K562 treated with DMSO at 1 percent for 12 hours (cell line): Measurements from ENCODE around the gene LRR1. TPM values are rescaled to one million over a fixed set of nuclear protein-coding genes. Genes with fewer than 3 reads are reported as not detected.

ENCODE experiments used
- total RNA-seq: library from RNA; unstranded; fragments of 300-600 nt; gene quantifications from 2 replicates; pipeline ENCODE4 v1.2.3, GENCODE V29; 2022; ENCODE audit not compliant: insufficient read depth

LRR1 gene
- total RNA-seq: 22.0 and 26.5 TPM in 2 replicates

GRCh38 chr14:49598485-49599300, at the start of gene LRR1:
TSS of gene LRR1 (plus strand) at chr14:49598940. CDS start at chr14:49599021, 81 bp downstream.

GRCh38 chr14:49585803-49586672, 12.7 kb upstream of the LRR1 start, which contains the start of gene RPS29:
TSS of gene RPS29 (minus strand) at chr14:49586380. CDS start at chr14:49586346, 34 bp downstream.

GRCh38 chr14:49620182-49621113, 21.7 kb downstream of the LRR1 start, which contains the start of the genes MGAT2 and RPL36AL:
TSS of gene MGAT2 (plus strand) at chr14:49620799. CDS start at chr14:49621269, 470 bp downstream.
TSS of gene RPL36AL (minus strand) at chr14:49620626. CDS start at chr14:49619104, 1,522 bp downstream.

GRCh38 chr14:49634547-49635334, 36.0 kb downstream of the LRR1 start, which contains the start of gene DNAAF2:
TSS of gene DNAAF2 (minus strand) at chr14:49635244. CDS start at chr14:49635149, 95 bp downstream.

Other genes with a start within 250 kb of the LRR1 start
- 5,986 and 9,921 TPM in 2 replicates for gene RPS29, start 12.6 kb upstream of the LRR1 start, total RNA-seq
- gene RPL36AL, start 21.7 kb downstream of the LRR1 start, total RNA-seq: 149 and 209 TPM in 2 replicates
- 22.6 and 36.1 TPM in 2 replicates for gene MGAT2, start 21.9 kb downstream of the LRR1 start, total RNA-seq
- 5.5 and 8.6 TPM in 2 replicates for gene DNAAF2, start 36.3 kb downstream of the LRR1 start, total RNA-seq
- gene POLE2, start 89.3 kb downstream of the LRR1 start, total RNA-seq: 7.3 and 16.0 TPM in 2 replicates
- gene KLHDC1, start 94.2 kb downstream of the LRR1 start, total RNA-seq: 1.1 TPM in 1 of 2 replicates, not detected in the other
- 27.5 and 50.1 TPM in 2 replicates for gene KLHDC2, start 169.2 kb downstream of the LRR1 start, total RNA-seq